Activated CD4-positive, alpha-beta T cell treated with anti-CD3 and anti-CD28 coated beads, Interleukin-2, amount 50 U/mL, for 1 hour (primary cell): Measurements from ENCODE around the gene CSMD2.

Experiments used
- DNase-seq: peaks from one replicate; pipeline ENCODE4 v3.0.0-alpha.2; 2020

The CSMD2 gene

GRCh38 chr1:33659641-33660040 lies 505.4 kb downstream of the CSMD2 start:
- no peak for DNase-seq

- no peak for DNase-seq
Observed at GRCh38 chr1:33657833-33658232, 507.2 kb downstream of the CSMD2 start.

GRCh38 chr1:33656467-33657005 lies 508.5 kb downstream of the CSMD2 start:
- no peak for DNase-seq

- no peak for DNase-seq
Observed at GRCh38 chr1:33655496-33655895, 509.5 kb downstream of the CSMD2 start.

- no peak for DNase-seq
Observed at GRCh38 chr1:33654267-33654834, 510.7 kb downstream of the CSMD2 start.

- no peak for DNase-seq
Observed at GRCh38 chr1:33653226-33653625, 511.8 kb downstream of the CSMD2 start.

GRCh38 chr1:33650708-33651107 lies 514.3 kb downstream of the CSMD2 start:
- no peak for DNase-seq

- no peak for DNase-seq
Observed at GRCh38 chr1:33649759-33650158, 515.3 kb downstream of the CSMD2 start.

GRCh38 chr1:33643216-33643615 lies 521.8 kb downstream of the CSMD2 start:
- DNase-seq = no peak

- no peak for DNase-seq
Observed at GRCh38 chr1:33641104-33641830, 523.8 kb downstream of the CSMD2 start.

- no peak for DNase-seq
Observed at GRCh38 chr1:33640114-33640660, 524.8 kb downstream of the CSMD2 start.

GRCh38 chr1:33637846-33638440 lies 527.1 kb downstream of the CSMD2 start:
- no peak for DNase-seq

- no peak for DNase-seq
Observed at GRCh38 chr1:33636209-33636608, 528.8 kb downstream of the CSMD2 start.

GRCh38 chr1:33635336-33636012 lies 529.6 kb downstream of the CSMD2 start:
- DNase-seq = no peak

- no peak for DNase-seq
Observed at GRCh38 chr1:33634806-33635205, 530.2 kb downstream of the CSMD2 start.

GRCh38 chr1:33634143-33634542 lies 530.9 kb downstream of the CSMD2 start:
- no peak for DNase-seq

- peak; percentile 85 for DNase-seq
Observed at GRCh38 chr1:33633019-33633801, 531.8 kb downstream of the CSMD2 start.

GRCh38 chr1:33630686-33631085 lies 534.3 kb downstream of the CSMD2 start:
- DNase-seq = no peak

- DNase-seq = no peak
Observed at GRCh38 chr1:33626801-33627200, 538.2 kb downstream of the CSMD2 start.

GRCh38 chr1:33624991-33625870 lies 539.8 kb downstream of the CSMD2 start:
- no peak for DNase-seq

- DNase-seq = no peak
Observed at GRCh38 chr1:33624261-33624990, 540.6 kb downstream of the CSMD2 start.
